T-helper 2 cell treated with Interferon-gamma antibody and Interleukin-4, amounts not matched to agents 5 μg/mL and 100 μg/mL, for 36 hours (primary cell): ENCODE results near the gene VAV2.

Experiments
- DNase-seq: peaks from one replicate; pipeline ENCODE4 v3.0.0; 2021; ENCODE audit warnings: low spot score
- H3K27ac Mint-ChIP-seq: one replicate; pipeline ENCODE4 v1.8.0; 2021; ENCODE audit warnings: mild to moderate bottlenecking, mixed read lengths
- H3K27me3 Mint-ChIP-seq: one replicate; pipeline ENCODE4 v1.8.0; 2021; ENCODE audit warnings: low read depth, mixed read lengths
- H3K36me3 Mint-ChIP-seq: one replicate; pipeline ENCODE4 v1.8.0; 2021; ENCODE audit warnings: low read depth, mixed read lengths
- H3K4me1 Mint-ChIP-seq: one replicate; pipeline ENCODE4 v1.8.0; 2021; ENCODE audit warnings: low read depth, mixed read lengths
- H3K4me3 Mint-ChIP-seq: one replicate; pipeline ENCODE4 v1.8.0; 2022; ENCODE audit warnings: mild to moderate bottlenecking, moderate library complexity, mixed read lengths
- H3K9me3 Mint-ChIP-seq: one replicate; pipeline ENCODE4 v1.8.0; 2021; ENCODE audit warnings: mixed read lengths

Gene VAV2

DNA sequence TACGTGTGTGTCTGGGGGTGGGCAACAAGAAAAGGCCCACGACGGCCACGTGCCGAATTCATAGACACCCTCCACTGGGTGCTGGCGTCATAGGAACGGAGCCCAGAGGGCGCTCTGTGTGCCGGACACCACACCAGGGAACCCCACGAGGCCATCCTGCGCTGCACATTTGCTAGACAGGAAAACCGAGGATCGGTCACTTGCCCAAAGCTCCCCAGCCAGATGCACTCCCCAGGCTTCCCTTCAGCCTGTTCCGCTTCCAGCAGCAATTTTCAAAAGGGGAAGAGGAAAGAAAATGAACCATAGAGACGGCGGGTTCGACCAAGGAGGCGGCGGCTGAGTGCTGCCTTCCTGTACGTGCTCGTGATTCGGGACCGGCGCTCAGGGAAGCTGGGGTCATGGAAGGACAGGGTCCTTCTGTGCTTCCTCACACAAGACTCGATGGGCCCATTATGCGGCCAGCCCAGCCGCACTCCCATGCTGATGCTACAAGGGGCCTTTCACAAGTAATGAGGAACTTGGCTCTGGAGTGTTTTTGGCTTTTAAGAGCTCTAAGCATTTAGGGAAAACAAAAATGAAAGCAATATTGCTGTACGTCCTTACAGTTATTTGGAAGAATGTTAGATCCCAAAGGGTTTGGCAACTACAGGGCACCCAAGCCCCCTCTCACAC lies 129.4 kb downstream of the VAV2 start:
- Mint-ChIP-seq H3K4me3 (peak overlapping the region; percentile 24), H3K36me3 (no peaks in the 10 kb centered on the region), H3K27ac (no peak overlapping the region), H3K27me3 (peaks cover 3% of the 10 kb centered on the region), H3K4me1 (peaks cover 6% of the 10 kb centered on the region), H3K9me3 (peaks cover 9% of the 10 kb centered on the region)
- DNase-seq, result no peak

DNA sequence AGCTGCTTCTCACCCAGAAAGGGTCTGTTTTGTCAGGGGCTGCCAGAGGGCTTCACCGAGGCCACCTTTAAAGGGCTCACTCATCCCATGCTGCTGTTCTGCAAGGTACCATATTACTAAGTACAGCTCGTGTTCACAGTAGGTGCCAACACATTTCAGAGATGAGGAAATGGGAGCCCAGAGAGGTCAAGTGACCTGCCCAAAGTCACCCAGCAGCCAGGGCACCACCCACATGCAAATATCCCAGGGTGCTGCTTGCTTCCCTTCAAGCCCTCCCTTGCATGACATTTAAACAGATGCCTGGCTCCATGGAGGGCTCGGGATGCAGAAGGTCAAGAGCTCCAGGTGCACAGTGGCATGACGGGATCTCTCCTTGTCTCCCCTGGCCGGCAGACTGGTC lies 130.4 kb downstream of the VAV2 start:
- H3K27ac Mint-ChIP-seq, result no peak overlapping the region
- peaks cover 9% of the 10 kb centered on the region for H3K9me3 Mint-ChIP-seq
- H3K36me3 Mint-ChIP-seq, result no peaks in the 10 kb centered on the region
- no peak for DNase-seq
- no peak overlapping the region for H3K4me3 Mint-ChIP-seq
- H3K4me1 Mint-ChIP-seq, result peaks cover 6% of the 10 kb centered on the region
- peaks cover 3% of the 10 kb centered on the region for H3K27me3 Mint-ChIP-seq

DNA sequence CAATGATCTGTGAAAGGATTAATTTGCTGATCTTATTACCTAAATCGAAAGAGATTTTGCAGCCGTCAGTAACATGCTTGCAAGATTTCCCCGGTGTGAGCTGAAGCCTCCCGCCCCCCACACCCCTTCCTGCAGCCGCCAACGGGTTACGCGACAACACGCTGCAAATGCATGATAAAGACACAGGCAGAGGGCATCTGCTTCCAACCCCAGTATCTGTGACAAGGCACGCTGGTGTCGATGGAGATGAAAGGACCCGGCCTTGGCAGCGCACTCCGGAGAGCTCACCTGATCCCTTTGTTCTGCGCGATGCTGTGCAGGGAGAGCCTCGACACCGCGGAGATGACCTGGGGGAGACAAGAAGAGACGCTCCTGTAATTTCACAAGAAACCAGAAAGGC lies 131.0 kb downstream of the VAV2 start:
- peaks cover 3% of the 10 kb centered on the region for H3K27me3 Mint-ChIP-seq
- H3K36me3 Mint-ChIP-seq, result no peaks in the 10 kb centered on the region
- DNase-seq, result no peak
- no peak overlapping the region for H3K4me3 Mint-ChIP-seq
- peaks cover 6% of the 10 kb centered on the region for H3K4me1 Mint-ChIP-seq
- peaks cover 9% of the 10 kb centered on the region for H3K9me3 Mint-ChIP-seq
- H3K27ac Mint-ChIP-seq, result no peak overlapping the region

DNA sequence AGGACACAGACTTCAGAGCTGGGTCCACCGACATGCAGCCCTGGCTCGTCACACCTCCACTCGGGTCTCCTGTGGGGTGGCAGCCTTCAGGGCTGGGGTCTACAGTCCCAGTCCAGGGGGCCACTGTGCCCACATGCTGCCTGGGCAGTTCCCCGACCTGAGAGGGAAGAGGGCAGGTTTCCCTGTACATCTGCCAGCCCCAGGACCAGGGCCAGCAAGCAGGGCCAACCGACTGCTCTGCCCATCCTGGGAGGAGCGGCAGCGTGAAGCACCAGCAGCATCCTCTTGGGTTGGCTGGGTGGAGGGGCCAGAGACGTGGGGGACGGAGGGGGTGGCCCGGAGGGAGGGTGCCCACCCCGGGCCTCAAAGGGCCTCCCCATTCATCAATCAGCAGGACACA lies 133.4 kb downstream of the VAV2 start:
- no peak overlapping the region for H3K27ac Mint-ChIP-seq
- H3K36me3 Mint-ChIP-seq, result no peaks in the 10 kb centered on the region
- H3K4me3 Mint-ChIP-seq, result no peak overlapping the region
- no peaks in the 10 kb centered on the region for H3K9me3 Mint-ChIP-seq
- no peak for DNase-seq
- peaks cover 6% of the 10 kb centered on the region for H3K4me1 Mint-ChIP-seq
- peaks cover 3% of the 10 kb centered on the region for H3K27me3 Mint-ChIP-seq

DNA sequence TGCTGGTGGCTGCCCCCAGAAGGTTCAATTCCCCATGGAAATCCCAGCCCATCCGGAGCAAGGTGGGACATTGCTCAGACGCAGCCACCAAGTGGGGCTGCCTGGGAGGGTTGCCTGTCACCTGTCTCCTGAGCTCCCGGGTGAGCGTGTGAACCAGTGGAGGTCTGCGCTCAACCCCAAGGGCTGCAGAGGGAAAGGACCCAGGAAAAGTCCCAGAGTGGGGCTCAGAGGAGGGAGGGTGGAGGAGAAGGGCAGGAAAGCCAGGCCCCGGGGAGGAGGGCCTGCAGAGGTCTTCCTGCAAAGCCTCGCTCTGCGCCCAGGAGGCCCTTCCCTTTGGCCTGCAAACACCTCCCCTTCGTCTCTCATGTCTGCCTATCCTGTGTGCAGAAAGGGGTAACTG lies 134.5 kb downstream of the VAV2 start:
- H3K27me3 Mint-ChIP-seq, result peaks cover 2% of the 10 kb centered on the region

DNA sequence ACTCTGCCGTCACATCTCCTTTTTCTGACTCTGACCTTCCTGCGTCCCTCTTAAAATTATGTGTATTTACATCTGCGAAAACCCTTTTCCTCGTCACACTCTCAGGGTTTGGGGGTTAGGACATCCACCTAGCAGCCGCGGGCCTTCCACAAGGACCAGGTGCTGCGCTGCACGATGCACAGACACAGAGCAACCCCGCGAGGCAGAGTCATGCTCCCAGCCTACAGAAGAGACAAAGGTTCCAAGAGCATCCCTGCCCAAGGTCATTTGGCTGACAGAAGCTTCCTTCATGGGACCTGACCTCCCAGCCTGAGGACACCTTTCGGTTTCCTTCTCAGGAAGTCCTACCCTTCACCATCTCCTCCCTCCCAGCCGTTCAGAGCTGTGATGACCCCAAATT lies 135.3 kb downstream of the VAV2 start:
- no peak overlapping the region for H3K27ac Mint-ChIP-seq
- no peaks in the 10 kb centered on the region for H3K36me3 Mint-ChIP-seq
- no peaks in the 10 kb centered on the region for H3K27me3 Mint-ChIP-seq
- no peak overlapping the region for H3K4me3 Mint-ChIP-seq
- no peak for DNase-seq
- no peaks in the 10 kb centered on the region for H3K9me3 Mint-ChIP-seq
- H3K4me1 Mint-ChIP-seq, result no peaks in the 10 kb centered on the region

More for the DNA sequence above, 134.5 kb downstream of the VAV2 start:
- H3K4me3 Mint-ChIP-seq, result no peak overlapping the region
- no peaks in the 10 kb centered on the region for H3K9me3 Mint-ChIP-seq
- H3K4me1 Mint-ChIP-seq, result peaks cover 2% of the 10 kb centered on the region
- no peaks in the 10 kb centered on the region for H3K36me3 Mint-ChIP-seq
- H3K27ac Mint-ChIP-seq, result no peak overlapping the region
- DNase-seq, result no peak

DNA sequence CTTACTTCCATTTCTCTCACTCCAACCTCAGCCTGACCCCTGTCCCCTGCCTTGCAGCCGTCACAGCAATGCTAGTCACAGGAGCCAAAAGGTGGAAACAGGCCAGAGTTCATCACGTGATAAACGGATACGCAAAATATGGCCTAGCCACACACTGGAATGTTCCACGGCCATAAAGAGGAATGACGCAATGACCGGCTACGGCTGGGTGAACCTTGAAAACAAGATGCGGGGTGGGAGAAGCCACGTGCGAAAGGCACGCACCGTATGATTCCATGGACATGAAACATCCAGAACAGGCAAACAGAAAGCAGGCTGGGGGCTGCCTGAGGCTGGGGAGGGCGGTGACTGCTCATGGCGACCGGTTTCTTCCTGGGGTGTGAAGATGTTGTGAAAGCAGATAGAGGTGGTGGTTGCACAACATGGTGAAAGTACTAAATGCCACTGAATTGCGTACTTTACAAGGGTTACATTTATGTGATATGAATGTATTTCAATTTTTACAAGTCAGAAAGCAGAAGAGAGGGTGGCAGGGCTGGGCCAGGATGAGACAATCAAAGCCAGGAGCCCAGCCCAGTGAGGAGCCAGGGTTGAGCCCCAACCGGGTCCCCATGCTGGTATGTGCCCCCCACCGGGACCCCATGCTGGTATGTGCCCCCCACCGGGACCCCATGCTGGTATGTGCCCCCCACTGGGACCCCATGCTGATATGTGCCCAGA lies 136.2 kb downstream of the VAV2 start:
- no peak overlapping the region for H3K27ac Mint-ChIP-seq
- H3K4me1 Mint-ChIP-seq, result no peaks in the 10 kb centered on the region
- no peak overlapping the region for H3K4me3 Mint-ChIP-seq
- no peak for DNase-seq
- H3K9me3 Mint-ChIP-seq, result no peaks in the 10 kb centered on the region
- no peaks in the 10 kb centered on the region for H3K36me3 Mint-ChIP-seq
- H3K27me3 Mint-ChIP-seq, result no peaks in the 10 kb centered on the region

DNA sequence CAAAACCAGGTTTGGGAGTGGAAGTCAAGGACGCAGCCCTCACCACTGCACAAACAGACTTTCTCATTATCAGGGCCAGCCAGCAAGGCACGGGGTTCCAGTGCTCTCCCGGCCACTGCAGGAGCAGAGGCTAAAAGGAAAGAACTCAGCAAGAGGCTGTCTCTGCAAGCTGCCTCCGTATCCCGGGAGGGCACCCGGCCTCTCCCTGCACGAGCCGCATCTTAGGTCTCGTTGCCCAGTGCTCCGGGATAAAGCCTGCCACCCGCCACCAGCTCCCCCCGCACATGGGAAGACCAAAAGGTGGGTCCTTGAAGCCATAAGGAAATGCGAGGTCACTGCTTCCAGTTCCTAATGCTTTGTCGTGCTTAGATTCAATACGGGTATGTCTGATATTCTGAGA lies 136.8 kb downstream of the VAV2 start:
- no peak for DNase-seq
- Mint-ChIP-seq H3K4me1 (no peaks in the 10 kb centered on the region), H3K9me3 (no peaks in the 10 kb centered on the region), H3K27me3 (no peaks in the 10 kb centered on the region), H3K27ac (no peak overlapping the region), H3K36me3 (no peaks in the 10 kb centered on the region), H3K4me3 (no peak overlapping the region)

DNA sequence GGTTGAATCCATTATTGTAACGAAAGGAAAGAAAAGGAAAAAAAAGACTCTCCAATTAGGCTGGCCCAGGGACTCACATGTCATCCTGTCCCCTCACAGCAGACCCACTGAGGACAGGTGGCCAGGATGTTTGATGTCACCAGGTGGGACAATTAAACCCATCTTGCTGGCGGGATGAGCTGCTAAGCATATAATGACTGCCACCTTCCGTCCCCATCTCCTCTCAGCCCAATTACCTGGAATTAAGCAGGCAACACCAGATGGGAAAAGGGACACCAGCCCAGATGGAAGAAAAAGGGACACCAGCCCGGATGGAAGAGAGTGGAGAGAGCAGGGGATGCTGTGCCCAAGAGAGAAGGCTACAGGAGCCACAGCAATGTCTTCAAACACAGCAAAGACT lies 137.4 kb downstream of the VAV2 start:
- no peaks in the 10 kb centered on the region for H3K27me3 Mint-ChIP-seq
- no peak for DNase-seq
- H3K9me3 Mint-ChIP-seq, result no peaks in the 10 kb centered on the region
- no peaks in the 10 kb centered on the region for H3K36me3 Mint-ChIP-seq
- no peaks in the 10 kb centered on the region for H3K4me1 Mint-ChIP-seq
- H3K27ac Mint-ChIP-seq, result no peak overlapping the region
- no peak overlapping the region for H3K4me3 Mint-ChIP-seq

DNA sequence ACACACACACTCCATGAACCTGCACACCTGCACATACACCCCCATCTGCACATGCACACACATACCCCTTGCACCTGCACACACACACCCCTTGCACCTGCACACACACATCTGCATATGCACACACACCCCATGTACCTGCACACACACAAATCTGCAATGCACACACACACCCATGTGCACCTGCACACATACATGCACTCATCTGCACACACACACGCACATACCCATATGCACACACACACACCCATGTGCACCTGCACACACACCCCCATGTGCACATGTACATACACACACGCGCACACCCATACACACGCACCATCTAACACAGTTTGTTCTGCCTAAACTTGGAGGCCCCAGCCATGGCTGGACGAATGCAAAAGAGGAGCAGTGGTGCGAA lies 138.1 kb downstream of the VAV2 start:
- H3K4me1 Mint-ChIP-seq, result no peaks in the 10 kb centered on the region

DNA sequence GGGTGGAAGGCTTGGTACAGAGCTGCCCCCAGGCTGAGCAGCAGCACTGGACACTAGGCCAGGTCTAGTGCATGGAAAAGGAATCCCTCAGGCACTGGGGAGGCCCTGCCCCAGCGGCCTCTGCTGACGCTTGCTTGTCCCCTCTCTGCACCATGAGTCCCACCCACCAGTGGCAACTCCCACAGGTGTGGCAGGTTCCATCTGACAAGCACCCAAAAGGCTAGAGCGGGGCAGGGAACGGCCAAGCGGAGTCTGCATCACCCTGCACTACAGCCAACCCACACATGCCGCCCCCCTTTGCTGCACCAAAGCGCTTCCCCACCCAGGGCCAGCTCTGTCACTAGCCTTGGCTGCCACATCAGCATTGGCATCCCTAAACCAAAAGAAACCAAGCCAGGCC lies 138.8 kb downstream of the VAV2 start:
- no peak overlapping the region for H3K4me3 Mint-ChIP-seq
- no peak for DNase-seq
- no peaks in the 10 kb centered on the region for H3K9me3 Mint-ChIP-seq
- no peaks in the 10 kb centered on the region for H3K4me1 Mint-ChIP-seq
- no peak overlapping the region for H3K27ac Mint-ChIP-seq
- no peaks in the 10 kb centered on the region for H3K27me3 Mint-ChIP-seq
- no peaks in the 10 kb centered on the region for H3K36me3 Mint-ChIP-seq

More for the DNA sequence above, 138.1 kb downstream of the VAV2 start:
- Mint-ChIP-seq H3K9me3 (no peaks in the 10 kb centered on the region), H3K27me3 (no peaks in the 10 kb centered on the region), H3K4me3 (no peak overlapping the region), H3K36me3 (no peaks in the 10 kb centered on the region), H3K27ac (no peak overlapping the region)
- no peak for DNase-seq

DNA sequence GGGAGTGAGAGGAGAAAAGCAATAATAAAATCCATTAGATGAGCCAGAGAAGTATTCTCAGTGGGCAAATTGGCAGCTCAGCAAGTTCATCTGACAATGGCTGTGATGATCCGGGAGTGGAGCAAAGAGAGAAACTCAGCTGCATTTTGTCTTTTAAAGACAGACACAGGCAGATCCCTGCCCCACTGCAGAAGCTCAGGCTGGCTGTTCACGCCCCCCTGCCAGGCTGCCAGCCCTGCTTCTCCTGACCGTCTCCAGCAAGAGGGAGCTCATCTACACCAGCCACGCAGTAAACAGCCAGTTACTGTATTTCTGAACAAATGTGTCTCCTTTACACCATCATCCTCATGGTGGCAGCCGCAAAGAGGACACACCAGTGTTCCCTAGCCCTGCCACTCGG lies 139.7 kb downstream of the VAV2 start:
- Mint-ChIP-seq H3K4me3 (no peak overlapping the region), H3K9me3 (no peaks in the 10 kb centered on the region), H3K27me3 (no peaks in the 10 kb centered on the region), H3K27ac (no peak overlapping the region), H3K4me1 (no peaks in the 10 kb centered on the region), H3K36me3 (no peaks in the 10 kb centered on the region)
- no peak for DNase-seq

DNA sequence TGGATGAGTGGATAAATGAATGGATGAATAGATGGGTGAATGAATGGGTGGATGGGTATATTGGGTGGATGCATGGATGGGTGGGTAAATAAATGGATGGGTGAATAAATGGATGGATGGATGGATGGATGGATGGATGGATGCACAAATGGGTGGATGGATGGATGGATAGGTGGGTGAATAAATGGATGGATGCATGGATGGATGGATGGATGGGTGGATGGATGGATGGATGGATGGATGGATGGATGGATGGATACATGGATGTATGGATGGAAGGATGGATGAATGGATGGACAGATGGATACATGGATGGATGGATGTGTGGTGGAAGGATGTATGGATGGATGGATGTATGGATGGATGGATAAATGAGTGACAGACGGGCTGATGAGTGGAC lies 140.4 kb downstream of the VAV2 start:
- Mint-ChIP-seq H3K4me3 (no peak overlapping the region), H3K4me1 (no peaks in the 10 kb centered on the region)

DNA sequence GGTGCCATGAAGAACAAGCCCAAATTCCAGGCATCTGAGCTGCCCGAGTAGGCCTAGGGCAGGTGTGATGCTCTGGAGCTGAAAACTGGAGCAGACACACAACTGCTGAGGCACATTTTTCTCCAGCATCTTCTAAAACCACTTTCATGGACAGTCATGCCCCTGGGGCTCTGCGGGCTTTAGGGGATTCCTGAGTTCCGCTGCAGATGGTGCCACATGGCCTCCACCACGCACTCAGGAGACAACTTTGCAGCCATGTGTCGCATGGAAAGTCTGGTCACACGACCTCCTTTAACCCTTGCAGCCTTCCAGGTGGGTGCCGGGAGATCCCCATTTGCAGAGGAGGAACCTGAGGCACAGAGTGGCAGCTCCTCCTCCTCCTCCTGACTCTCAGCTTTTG lies 141.2 kb downstream of the VAV2 start:
- DNase-seq, result no peak
- H3K27ac Mint-ChIP-seq, result no peak overlapping the region
- H3K36me3 Mint-ChIP-seq, result no peaks in the 10 kb centered on the region
- no peak overlapping the region for H3K4me3 Mint-ChIP-seq
- H3K9me3 Mint-ChIP-seq, result no peaks in the 10 kb centered on the region
- no peaks in the 10 kb centered on the region for H3K27me3 Mint-ChIP-seq
- no peaks in the 10 kb centered on the region for H3K4me1 Mint-ChIP-seq

More for the DNA sequence above, 140.4 kb downstream of the VAV2 start:
- no peak overlapping the region for H3K27ac Mint-ChIP-seq
- no peaks in the 10 kb centered on the region for H3K9me3 Mint-ChIP-seq
- no peaks in the 10 kb centered on the region for H3K36me3 Mint-ChIP-seq
- no peak for DNase-seq
- H3K27me3 Mint-ChIP-seq, result no peaks in the 10 kb centered on the region

DNA sequence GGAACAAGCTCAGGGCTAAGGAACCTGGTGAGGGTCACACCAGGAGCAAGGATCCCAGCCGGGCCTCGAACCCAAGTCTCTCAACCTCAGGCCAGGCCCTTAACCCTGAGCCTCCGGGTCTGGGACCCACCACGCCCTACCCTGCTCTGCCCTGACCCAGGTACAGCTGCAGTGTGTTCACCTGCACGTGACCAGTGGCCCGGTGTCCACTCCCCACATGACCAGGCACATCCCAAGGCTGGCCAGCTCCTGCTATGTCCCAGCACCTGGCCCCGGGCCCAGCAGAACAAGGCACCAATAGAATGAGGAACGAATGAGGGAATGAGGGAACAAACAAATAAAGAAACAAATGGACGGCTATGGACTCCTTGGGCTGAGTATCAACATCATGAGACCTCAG lies 142.0 kb downstream of the VAV2 start:
- DNase-seq, result no peak
- Mint-ChIP-seq H3K9me3 (no peaks in the 10 kb centered on the region), H3K4me1 (no peaks in the 10 kb centered on the region), H3K4me3 (no peak overlapping the region), H3K36me3 (no peaks in the 10 kb centered on the region), H3K27ac (no peak overlapping the region), H3K27me3 (no peaks in the 10 kb centered on the region)
